Stimulated activated naive CD8-positive, alpha-beta T cell treated with anti-CD3 and anti-CD28 coated beads, Interleukin-15, amount 100 ng/mL, for 72 hours (primary cell): ENCODE data around the gene UNC5C.

ENCODE experiments used
- ATAC-seq: fragments of 150-1000 bp; cut with Tn5 transposase; 2 replicates; pipeline ENCODE4 v1.10.0; 2021; ENCODE audit warnings: mild to moderate bottlenecking, moderate library complexity
- DNase-seq, 2 donors: peaks; one replicate each; pipeline ENCODE4 v3.0.0; 2021 to 2022
- H3K27ac Mint-ChIP-seq, 2 donors: one replicate each; pipeline ENCODE4 v1.8.0; 2022; ENCODE audit warnings: mild to moderate bottlenecking in 2 of 2, mixed read lengths in 2 of 2, moderate library complexity in 2 of 2
- H3K27me3 Mint-ChIP-seq: one replicate; pipeline ENCODE4 v1.8.0; 2022; ENCODE audit warnings: mixed read lengths
- H3K4me1 Mint-ChIP-seq: one replicate; pipeline ENCODE4 v1.8.0; 2022; ENCODE audit warnings: mild to moderate bottlenecking, mixed read lengths
- H3K4me3 Mint-ChIP-seq, 2 donors: one replicate each; pipeline ENCODE4 v1.8.0; 2022; ENCODE audit warnings: mild to moderate bottlenecking in 2 of 2, mixed read lengths in 2 of 2, moderate library complexity in 1 of 2
- H3K9me3 Mint-ChIP-seq, 2 donors: one replicate each; pipeline ENCODE4 v1.8.0; 2022; ENCODE audit warnings: mixed read lengths in 2 of 2

Gene UNC5C

GRCh38 chr4:95238554-95238953 is 310.2 kb downstream of the UNC5C start:
- Mint-ChIP-seq H3K27me3 (no peaks in the 10 kb centered on the region), H3K4me1 (no peaks in the 10 kb centered on the region), H3K4me3 (no peak overlapping the region), H3K27ac (no peak overlapping the region), H3K9me3 (peaks cover 5 to 14% of the 10 kb centered on the region in 2 donors)
- ATAC-seq: no peak
- DNase-seq: no peak

DNA sequence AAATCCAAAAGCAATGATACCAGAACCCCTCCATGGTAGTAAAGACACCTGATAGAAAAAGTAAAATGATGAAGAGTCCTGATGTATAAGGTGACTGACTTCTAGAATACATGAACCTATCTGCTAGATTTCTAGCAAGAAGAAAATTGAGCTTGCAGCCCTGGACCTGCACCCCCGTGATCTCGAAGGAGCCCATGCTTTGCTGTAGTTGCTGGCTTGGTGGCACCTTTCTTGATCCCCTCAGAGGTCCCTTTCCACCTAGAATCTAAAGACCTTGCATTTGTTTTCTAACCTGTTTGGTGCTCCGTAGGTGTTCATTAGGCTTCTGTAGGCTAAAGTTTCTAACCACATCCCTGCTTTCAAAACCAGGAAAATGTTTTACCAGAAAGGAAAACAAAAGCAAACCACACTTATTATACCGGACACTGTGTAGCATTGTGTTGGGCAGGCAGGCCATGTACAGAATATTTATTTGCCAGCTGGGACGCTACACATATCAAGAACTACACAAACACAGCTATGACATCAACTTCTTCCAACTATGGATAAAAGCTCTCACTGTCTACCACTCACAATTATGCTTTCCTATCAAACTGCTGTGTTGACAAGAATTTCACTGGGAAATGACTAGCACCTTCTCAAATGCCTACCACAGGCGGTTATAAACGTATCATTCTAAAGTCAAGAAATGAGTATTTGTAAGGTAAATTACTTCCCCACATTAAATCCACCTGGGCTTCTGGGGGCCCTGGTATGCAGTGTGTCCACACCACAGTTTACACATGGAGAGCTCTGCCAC is 316.2 kb downstream of the UNC5C start:
- no peaks in the 10 kb centered on the region for H3K4me1 Mint-ChIP-seq
- H3K9me3 Mint-ChIP-seq: no peaks in the 10 kb centered on the region
- ATAC-seq (peak; percentile 84), DNase-seq (peak in 1 of 2 donors; percentile 14)
- no peak overlapping the region for H3K4me3 Mint-ChIP-seq
- no peak overlapping the region for H3K27ac Mint-ChIP-seq
- no peaks in the 10 kb centered on the region for H3K27me3 Mint-ChIP-seq

DNA sequence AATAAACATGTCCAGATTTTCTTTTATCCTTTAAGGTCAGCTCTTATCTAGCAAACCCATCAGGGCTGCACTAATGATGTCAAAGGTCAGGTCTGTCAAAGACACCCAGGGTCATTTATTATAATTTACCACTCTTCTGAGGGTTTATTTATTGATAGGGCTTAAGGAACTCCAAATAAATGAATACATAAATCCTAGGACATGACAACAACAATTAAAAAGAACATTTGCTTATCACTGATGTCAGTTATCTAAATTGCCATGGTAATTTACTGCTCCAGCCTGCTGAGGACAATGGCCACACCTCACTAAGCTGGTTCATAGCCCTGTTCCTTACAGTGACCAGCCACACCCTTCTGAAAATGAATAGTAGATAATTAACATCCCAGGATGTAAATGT is 317.1 kb downstream of the UNC5C start:
- ATAC-seq: no peak
- H3K4me3 Mint-ChIP-seq: no peak overlapping the region

GRCh38 chr4:95225849-95226248 is 322.9 kb downstream of the UNC5C start:
- Mint-ChIP-seq H3K4me1 (no peaks in the 10 kb centered on the region), H3K9me3 (no peaks in the 10 kb centered on the region), H3K27ac (no peak overlapping the region), H3K27me3 (no peaks in the 10 kb centered on the region), H3K4me3 (no peak overlapping the region)
- ATAC-seq (no peak), DNase-seq (no peak)

More for the DNA sequence above, 317.1 kb downstream of the UNC5C start:
- DNase-seq: no peak
- H3K27me3 Mint-ChIP-seq: no peaks in the 10 kb centered on the region
- H3K9me3 Mint-ChIP-seq: no peaks in the 10 kb centered on the region
- H3K27ac Mint-ChIP-seq: no peak overlapping the region
- no peaks in the 10 kb centered on the region for H3K4me1 Mint-ChIP-seq

GRCh38 chr4:95224402-95224801 is 324.4 kb downstream of the UNC5C start:
- no peak overlapping the region for H3K4me3 Mint-ChIP-seq
- ATAC-seq (no peak), DNase-seq (no peak)
- H3K4me1 Mint-ChIP-seq: no peaks in the 10 kb centered on the region
- no peak overlapping the region for H3K27ac Mint-ChIP-seq
- H3K9me3 Mint-ChIP-seq: no peaks in the 10 kb centered on the region
- no peaks in the 10 kb centered on the region for H3K27me3 Mint-ChIP-seq

DNA sequence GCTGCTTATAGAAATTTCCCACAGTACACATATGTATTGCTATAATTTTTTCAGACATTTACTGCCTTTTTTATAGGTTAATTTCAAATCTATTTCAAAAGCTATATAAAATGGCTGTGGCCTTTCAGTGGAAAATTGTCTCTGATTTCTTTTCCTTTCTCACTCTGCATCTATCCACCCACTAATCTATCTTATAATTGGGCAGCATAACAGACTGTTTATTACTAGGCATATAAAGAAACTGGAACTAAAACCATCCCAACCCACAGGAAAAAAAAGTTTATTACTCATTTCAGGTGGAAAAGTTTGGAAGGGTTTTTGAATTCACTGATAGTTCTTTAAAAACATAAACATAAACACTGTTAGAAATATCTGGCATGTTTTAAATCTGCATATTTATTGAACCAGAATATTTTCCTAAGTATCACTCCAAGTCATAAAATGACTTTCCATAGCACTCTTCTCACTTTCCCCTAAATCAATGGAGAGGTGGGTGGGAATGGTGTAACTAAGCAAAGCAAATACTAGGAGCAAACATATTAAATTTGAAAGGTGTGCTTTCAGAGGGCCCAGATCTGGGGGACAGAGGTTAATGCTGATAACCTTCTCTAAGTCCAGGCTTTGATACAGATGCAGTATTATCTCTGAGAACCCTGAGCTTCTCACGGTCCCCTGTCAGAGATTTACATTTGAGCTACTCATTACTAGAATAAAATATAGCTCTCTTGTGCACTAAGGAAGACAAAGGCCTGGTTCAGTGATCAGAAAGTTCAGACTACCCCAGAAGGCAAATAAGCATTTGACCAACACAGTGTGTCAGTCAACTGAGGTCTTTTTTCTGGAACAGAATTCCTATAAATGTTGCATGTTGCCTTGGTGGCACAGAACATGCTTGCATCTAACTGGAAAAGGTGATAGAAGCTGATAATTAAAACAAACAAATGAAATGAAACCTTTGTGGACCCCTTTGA is 328.3 kb downstream of the UNC5C start:
- no peak overlapping the region for H3K27ac Mint-ChIP-seq
- ATAC-seq: no peak
- no peaks in the 10 kb centered on the region for H3K4me1 Mint-ChIP-seq
- no peaks in the 10 kb centered on the region for H3K27me3 Mint-ChIP-seq
- H3K9me3 Mint-ChIP-seq: no peaks in the 10 kb centered on the region
- DNase-seq: no peak
- H3K4me3 Mint-ChIP-seq: no peak overlapping the region

- DNase-seq (no peak), ATAC-seq (no peak)
- Mint-ChIP-seq H3K4me3 (no peak overlapping the region), H3K9me3 (no peaks in the 10 kb centered on the region), H3K27me3 (no peaks in the 10 kb centered on the region), H3K4me1 (no peaks in the 10 kb centered on the region), H3K27ac (no peak overlapping the region)
Observed at GRCh38 chr4:95219109-95219508, 329.7 kb downstream of the UNC5C start.

GRCh38 chr4:95217197-95217596 is 331.6 kb downstream of the UNC5C start:
- no peaks in the 10 kb centered on the region for H3K4me1 Mint-ChIP-seq
- H3K9me3 Mint-ChIP-seq: no peaks in the 10 kb centered on the region
- H3K27me3 Mint-ChIP-seq: no peaks in the 10 kb centered on the region
- no peak for ATAC-seq
- DNase-seq: no peak
- no peak overlapping the region for H3K4me3 Mint-ChIP-seq
- H3K27ac Mint-ChIP-seq: no peak overlapping the region

DNA sequence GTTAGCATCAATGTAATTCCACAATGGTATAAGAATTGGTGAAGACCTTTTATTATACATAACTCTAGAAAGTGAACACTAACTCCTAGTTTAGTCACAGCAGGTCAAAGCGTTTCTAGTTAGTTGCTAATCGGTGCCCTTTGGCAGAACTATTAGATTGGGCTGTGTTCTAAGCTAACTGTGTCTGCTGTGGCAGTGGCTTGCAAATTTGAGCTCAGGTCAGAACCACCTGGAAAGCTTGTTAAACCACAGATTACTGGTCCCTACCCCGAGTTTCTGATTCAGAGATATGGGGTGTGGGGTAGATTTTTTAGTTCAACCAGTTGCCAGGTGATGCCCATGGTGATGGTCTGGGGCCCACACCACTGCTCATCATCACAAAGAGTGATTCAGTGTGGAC is 332.1 kb downstream of the UNC5C start:
- no peak overlapping the region for H3K4me3 Mint-ChIP-seq
- DNase-seq: no peak
- H3K27ac Mint-ChIP-seq: no peak overlapping the region
- no peak for ATAC-seq
- no peaks in the 10 kb centered on the region for H3K4me1 Mint-ChIP-seq
- no peaks in the 10 kb centered on the region for H3K9me3 Mint-ChIP-seq
- H3K27me3 Mint-ChIP-seq: no peaks in the 10 kb centered on the region

DNA sequence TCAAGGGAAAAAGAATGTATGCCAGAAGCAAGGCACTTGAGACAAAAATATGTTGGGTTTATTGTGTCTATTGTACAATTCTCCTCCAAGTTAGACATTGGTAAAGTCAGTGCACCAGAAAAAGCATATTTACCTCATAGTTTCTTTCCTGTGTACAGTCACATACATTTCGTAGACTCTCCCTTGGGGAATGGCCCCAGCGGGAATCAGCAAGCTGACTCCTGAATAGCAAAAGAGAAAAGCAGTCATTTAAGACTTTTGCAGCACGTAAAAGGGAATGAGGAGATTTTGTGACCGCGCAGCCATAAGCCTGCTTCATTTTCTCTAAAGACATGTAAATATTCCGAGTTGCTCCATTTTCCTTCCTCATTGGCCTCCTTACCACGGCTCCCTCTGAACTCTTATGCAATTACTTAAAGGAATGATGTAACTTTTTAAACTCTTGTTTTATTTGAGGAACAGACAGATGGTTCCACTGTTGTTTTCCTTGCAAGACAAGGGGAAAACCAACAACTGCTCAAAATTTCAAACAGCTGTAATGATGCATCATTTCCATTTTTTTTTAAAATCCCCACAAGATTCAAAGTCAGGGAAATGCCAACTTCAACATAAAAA is 332.7 kb downstream of the UNC5C start:
- ATAC-seq (no peak), DNase-seq (no peak)
- H3K9me3 Mint-ChIP-seq: no peaks in the 10 kb centered on the region
- H3K27ac Mint-ChIP-seq: no peak overlapping the region
- no peaks in the 10 kb centered on the region for H3K4me1 Mint-ChIP-seq
- no peak overlapping the region for H3K4me3 Mint-ChIP-seq
- H3K27me3 Mint-ChIP-seq: no peaks in the 10 kb centered on the region

- Mint-ChIP-seq H3K9me3 (no peaks in the 10 kb centered on the region), H3K4me1 (no peaks in the 10 kb centered on the region), H3K27me3 (no peaks in the 10 kb centered on the region), H3K27ac (no peak overlapping the region), H3K4me3 (no peak overlapping the region)
- ATAC-seq: no peak
- DNase-seq: no peak
Observed at GRCh38 chr4:95215043-95215442, 333.7 kb downstream of the UNC5C start.

DNA sequence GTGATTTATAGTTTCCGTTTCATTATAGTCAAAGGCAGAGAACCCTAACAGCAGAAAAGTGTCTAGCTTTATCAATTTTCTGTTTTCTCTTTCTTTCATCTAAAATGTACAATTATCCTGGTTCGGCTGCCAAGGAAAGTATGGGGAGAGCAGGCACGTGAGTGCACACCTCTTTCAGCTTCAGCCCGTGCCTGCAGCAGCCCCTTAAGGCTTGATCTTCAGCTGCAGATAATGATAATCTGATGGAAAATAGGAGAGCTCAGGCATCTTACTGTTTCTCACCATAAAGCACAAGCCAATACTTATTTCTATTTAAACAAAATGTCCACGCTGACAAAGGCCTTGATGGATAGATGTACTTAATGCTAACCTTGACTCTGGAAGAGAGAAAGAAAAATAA is 334.4 kb downstream of the UNC5C start:
- no peak for ATAC-seq
- no peak for DNase-seq
- H3K27me3 Mint-ChIP-seq: no peaks in the 10 kb centered on the region
- no peaks in the 10 kb centered on the region for H3K9me3 Mint-ChIP-seq
- no peaks in the 10 kb centered on the region for H3K4me1 Mint-ChIP-seq
- H3K4me3 Mint-ChIP-seq: no peak overlapping the region
- H3K27ac Mint-ChIP-seq: no peak overlapping the region

GRCh38 chr4:95213366-95213765 is 335.4 kb downstream of the UNC5C start:
- H3K27me3 Mint-ChIP-seq: no peaks in the 10 kb centered on the region
- H3K27ac Mint-ChIP-seq: no peak overlapping the region
- DNase-seq: no peak
- no peaks in the 10 kb centered on the region for H3K4me1 Mint-ChIP-seq
- no peaks in the 10 kb centered on the region for H3K9me3 Mint-ChIP-seq
- H3K4me3 Mint-ChIP-seq: no peak overlapping the region
- no peak for ATAC-seq

GRCh38 chr4:95212692-95213091 is 336.1 kb downstream of the UNC5C start:
- no peaks in the 10 kb centered on the region for H3K27me3 Mint-ChIP-seq
- H3K4me1 Mint-ChIP-seq: no peaks in the 10 kb centered on the region
- H3K4me3 Mint-ChIP-seq: no peak overlapping the region
- ATAC-seq: no peak
- no peak overlapping the region for H3K27ac Mint-ChIP-seq
- H3K9me3 Mint-ChIP-seq: no peaks in the 10 kb centered on the region
- DNase-seq: no peak

DNA sequence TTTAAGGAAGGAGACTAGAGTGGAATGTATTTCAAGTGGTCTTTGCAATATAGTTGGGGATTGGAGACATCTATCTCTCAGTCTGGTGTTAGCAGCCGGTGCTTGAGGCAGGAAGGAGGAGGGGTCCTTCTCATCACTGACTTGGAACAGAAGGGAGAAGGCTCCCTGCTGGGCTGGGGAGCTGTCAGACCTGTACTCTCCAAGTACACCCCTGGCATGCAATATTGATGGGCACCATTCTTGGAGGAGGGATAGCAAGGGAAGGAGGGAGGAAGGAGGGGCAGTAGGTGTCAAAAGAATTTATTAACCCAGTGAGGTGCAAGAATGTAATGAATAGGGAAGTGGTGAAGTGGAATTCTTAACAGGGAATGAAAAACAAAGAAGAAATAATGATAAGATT is 338.8 kb downstream of the UNC5C start:
- Mint-ChIP-seq H3K4me1 (no peaks in the 10 kb centered on the region), H3K27ac (no peak overlapping the region), H3K27me3 (no peaks in the 10 kb centered on the region), H3K9me3 (no peaks in the 10 kb centered on the region), H3K4me3 (no peak overlapping the region)
- DNase-seq (no peak), ATAC-seq (no peak)

- Mint-ChIP-seq H3K4me1 (no peaks in the 10 kb centered on the region), H3K27me3 (no peaks in the 10 kb centered on the region), H3K9me3 (no peaks in the 10 kb centered on the region), H3K27ac (no peak overlapping the region), H3K4me3 (no peak overlapping the region)
- DNase-seq: no peak
- no peak for ATAC-seq
Observed at GRCh38 chr4:95204873-95205272, 343.9 kb downstream of the UNC5C start.
